Neural crest cell (in vitro differentiated cells): ENCODE results near the gene PKDREJ. TPM values are rescaled to one million over a fixed set of nuclear protein-coding genes. Genes with fewer than 3 reads are reported as not detected.

Experiments
- DNase-seq: peaks from one replicate; pipeline ENCODE4 v3.0.0; 2021; ENCODE audit warnings: low read depth, mixed read lengths, low spot score
- H3K27ac Mint-ChIP-seq: one replicate; pipeline ENCODE4 v1.8.0; 2021; ENCODE audit warnings: mild to moderate bottlenecking, mixed read lengths; ENCODE audit not compliant: unreplicated experiment
- H3K27me3 Mint-ChIP-seq: 2 replicates; pipeline ENCODE4 v1.8.0; 2021; ENCODE audit warnings: low read depth, mild to moderate bottlenecking, mixed read lengths
- H3K36me3 Mint-ChIP-seq: 2 replicates; pipeline ENCODE4 v1.8.0; 2021; ENCODE audit warnings: low read depth, mild to moderate bottlenecking, mixed read lengths
- H3K4me1 Mint-ChIP-seq: 2 replicates; pipeline ENCODE4 v1.8.0; 2021; ENCODE audit warnings: mixed read lengths
- H3K4me3 Mint-ChIP-seq: one replicate; pipeline ENCODE4 v1.8.0; 2021; ENCODE audit warnings: mild to moderate bottlenecking, mixed read lengths
- H3K9me3 Mint-ChIP-seq: 2 replicates; pipeline ENCODE4 v1.8.0; 2021; ENCODE audit warnings: mixed read lengths
- total RNA-seq: library from RNA; stranded (reverse); gene quantifications from 2 replicates; pipeline ENCODE4 v1.2.1, GENCODE V29; 2021
- TF ChIP-seq, protein P1 (sequence below): fragments of 200-600 bp; sonication (generic); conservative IDR thresholded peaks from 2 replicates; pipeline ENCODE4 v1.5.0; 2021; ENCODE audit warnings: antibody characterized with exemption, mild to moderate bottlenecking

Gene PKDREJ
- total RNA-seq, 1 donor from 2014 or later: 0.02 TPM

DNA sequence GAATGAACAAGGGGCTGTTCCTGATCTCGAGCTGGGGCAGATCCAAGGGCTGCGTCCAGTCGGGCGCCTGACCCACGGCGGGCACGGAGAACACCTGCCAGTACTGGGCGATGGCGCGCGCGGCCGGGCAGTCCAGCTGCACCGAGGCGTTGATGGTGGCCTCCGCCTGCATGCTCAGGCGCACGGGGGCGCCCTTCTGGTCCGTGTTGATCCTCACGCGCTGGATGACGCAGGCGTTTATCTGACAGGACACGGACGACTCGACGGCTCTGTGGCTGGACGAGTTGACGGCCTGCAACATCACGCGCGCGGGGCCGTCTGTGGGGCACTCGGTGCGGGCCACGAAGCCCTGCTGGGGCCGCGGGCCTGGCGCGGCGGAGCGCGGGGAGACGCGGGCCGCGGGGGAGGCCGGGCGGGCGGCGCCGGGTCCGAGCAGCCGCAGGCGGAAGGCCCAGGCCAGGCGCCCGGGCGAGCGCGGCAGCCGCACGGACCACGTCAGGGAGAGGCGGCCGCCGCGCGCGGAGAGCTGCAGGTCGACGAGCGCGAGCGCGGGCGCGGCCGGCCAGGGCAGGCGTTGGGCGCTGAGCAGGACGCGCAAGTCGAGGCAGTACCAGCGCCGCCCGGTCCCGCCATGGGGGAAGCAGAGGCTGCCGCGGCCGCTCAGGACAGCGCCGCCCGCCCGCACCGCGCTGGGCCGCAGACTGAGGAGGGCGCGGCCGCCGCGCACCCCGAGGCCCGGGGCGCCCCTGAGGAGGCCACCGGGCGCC lies 511 bp downstream of the PKDREJ start:
- H3K4me3 Mint-ChIP-seq: no peak overlapping the region
- TF ChIP-seq, protein P1, sequence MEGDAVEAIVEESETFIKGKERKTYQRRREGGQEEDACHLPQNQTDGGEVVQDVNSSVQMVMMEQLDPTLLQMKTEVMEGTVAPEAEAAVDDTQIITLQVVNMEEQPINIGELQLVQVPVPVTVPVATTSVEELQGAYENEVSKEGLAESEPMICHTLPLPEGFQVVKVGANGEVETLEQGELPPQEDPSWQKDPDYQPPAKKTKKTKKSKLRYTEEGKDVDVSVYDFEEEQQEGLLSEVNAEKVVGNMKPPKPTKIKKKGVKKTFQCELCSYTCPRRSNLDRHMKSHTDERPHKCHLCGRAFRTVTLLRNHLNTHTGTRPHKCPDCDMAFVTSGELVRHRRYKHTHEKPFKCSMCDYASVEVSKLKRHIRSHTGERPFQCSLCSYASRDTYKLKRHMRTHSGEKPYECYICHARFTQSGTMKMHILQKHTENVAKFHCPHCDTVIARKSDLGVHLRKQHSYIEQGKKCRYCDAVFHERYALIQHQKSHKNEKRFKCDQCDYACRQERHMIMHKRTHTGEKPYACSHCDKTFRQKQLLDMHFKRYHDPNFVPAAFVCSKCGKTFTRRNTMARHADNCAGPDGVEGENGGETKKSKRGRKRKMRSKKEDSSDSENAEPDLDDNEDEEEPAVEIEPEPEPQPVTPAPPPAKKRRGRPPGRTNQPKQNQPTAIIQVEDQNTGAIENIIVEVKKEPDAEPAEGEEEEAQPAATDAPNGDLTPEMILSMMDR: peak; percentile 32
- H3K36me3 Mint-ChIP-seq: peaks cover 36% of the 10 kb centered on the region
- peaks cover 20% of the 10 kb centered on the region for H3K9me3 Mint-ChIP-seq
- H3K27me3 Mint-ChIP-seq: peaks cover 91% of the 10 kb centered on the region
- peaks cover 6% of the 10 kb centered on the region for H3K4me1 Mint-ChIP-seq
- peak; percentile 33 for DNase-seq
- no peak overlapping the region for H3K27ac Mint-ChIP-seq

DNA sequence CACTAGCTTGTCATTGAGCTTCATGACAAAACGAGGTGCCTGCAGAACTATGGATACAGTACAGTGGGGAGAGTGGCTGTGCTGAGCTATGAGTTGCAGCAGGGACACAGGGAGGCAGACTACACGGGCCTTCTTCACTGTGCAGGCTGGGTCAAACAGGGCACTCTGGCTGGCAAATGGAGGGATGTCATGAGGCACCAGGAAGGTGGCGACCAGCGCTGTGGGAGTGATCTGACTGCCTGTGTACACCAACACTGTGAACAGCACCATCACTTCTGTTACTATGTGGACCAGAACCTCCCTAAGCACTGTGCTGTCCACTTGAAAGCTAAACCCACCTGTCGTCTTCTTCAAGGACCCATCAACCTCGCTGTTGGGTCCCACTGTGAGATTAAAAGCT lies 3.1 kb downstream of the PKDREJ start:
- Mint-ChIP-seq H3K36me3 (peaks cover 21% of the 10 kb centered on the region), H3K27me3 (peaks cover 65% of the 10 kb centered on the region), H3K9me3 (peaks cover 19% of the 10 kb centered on the region), H3K4me3 (no peak overlapping the region), H3K27ac (no peak overlapping the region), H3K4me1 (no peaks in the 10 kb centered on the region)
- no peak for DNase-seq
- TF ChIP-seq, protein P1: no peak

DNA sequence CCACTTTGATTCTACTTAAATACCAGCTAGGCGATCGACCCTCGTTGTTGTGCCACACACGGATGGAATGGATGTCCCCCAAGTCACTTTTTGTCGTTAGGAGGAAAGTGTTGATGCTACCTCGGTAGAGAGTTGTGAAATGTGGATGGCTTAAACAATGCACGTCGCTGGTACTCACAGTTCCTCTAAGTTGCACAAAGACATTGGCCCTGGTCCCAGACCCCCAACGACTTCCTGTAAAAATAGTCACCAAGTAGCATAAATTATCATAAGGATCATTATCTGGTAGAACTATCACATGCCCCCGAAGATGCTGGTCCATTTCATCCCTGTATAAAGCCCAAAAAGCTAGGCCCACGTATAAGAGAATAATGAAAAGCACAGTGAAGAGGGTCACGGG lies 3.8 kb downstream of the PKDREJ start:
- Mint-ChIP-seq H3K36me3 (peaks cover 20% of the 10 kb centered on the region), H3K4me3 (no peak overlapping the region), H3K9me3 (peaks cover 17% of the 10 kb centered on the region), H3K27me3 (peaks cover 59% of the 10 kb centered on the region), H3K4me1 (no peaks in the 10 kb centered on the region), H3K27ac (no peak overlapping the region)
- DNase-seq: no peak
- TF ChIP-seq, protein P1: no peak

DNA sequence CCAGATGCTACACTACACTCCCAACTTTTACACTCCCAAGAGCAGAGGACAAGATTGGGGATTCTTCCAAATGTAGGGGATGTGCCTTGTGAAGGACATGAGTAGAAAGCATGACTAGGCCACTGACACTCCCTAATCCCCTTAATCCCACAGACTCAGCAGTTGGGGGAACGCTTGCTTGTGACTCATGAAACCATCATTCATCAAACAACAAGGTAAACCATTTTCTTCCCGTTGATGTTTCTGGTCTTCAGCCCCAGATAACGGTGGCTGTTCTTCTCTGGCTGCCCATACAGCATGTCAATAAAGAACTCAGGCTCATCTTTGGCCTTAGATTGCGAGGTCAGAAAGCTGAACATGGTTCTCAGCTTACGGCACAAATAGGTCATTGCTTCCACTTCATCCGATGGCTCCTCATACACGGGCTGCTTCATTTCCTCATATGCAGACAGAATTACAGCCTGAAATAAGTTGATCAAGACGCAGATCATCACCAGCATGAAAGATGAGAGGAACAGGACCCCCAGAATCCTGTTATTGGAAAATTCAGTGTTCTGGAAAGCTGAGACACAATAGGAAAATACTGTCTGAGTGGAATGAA lies 6.7 kb downstream of the PKDREJ start:
- no peak overlapping the region for H3K4me3 Mint-ChIP-seq
- H3K27me3 Mint-ChIP-seq: peaks cover 35% of the 10 kb centered on the region
- DNase-seq: no peak
- H3K4me1 Mint-ChIP-seq: peaks cover 6% of the 10 kb centered on the region
- H3K27ac Mint-ChIP-seq: no peak overlapping the region
- peaks cover 12% of the 10 kb centered on the region for H3K9me3 Mint-ChIP-seq
- TF ChIP-seq, protein P1: no peak
- H3K36me3 Mint-ChIP-seq: peaks cover 14% of the 10 kb centered on the region

DNA sequence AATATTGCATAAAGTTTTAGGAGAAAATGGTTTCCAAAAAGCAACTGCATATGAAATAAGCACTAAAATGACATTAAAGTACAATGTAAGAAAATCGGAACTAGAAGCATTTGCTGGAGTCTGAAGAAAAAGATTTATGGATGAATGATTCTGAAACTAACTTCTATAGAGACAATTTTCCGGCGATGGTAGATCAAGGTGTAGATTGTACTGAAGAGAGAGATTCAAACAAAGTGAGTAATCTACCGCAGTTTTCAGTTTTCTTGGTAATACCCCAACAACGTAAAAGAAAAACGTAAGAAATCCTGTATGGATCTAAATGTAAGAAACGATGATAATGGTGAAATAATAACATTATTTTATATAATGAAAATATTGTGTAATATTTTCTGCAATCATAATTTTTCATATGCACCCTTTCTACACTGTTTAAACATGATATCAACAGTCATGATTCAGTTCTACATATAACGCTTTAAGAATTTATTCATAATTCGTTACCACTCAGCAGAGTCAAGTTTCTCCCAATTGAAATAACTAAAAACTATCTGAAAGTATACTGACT lies 11.2 kb downstream of the PKDREJ start:
- Mint-ChIP-seq H3K27me3 (no peaks in the 10 kb centered on the region), H3K36me3 (peaks cover 7% of the 10 kb centered on the region), H3K27ac (no peak overlapping the region), H3K4me1 (peaks cover 20% of the 10 kb centered on the region), H3K9me3 (no peaks in the 10 kb centered on the region), H3K4me3 (peak overlapping the region; percentile 78)
- DNase-seq: no peak
- TF ChIP-seq, protein P1: no peak
